ENCODE measurements around the gene PARD3B. TPM values are rescaled to one million over a fixed set of nuclear protein-coding genes. Genes with fewer than 3 reads are reported as not detected.
"Not testable (repeated sequence)": the region's sequence is repeated elsewhere in the genome, so short reads cannot be mapped to it uniquely, and the experiment has no call there.

Gene PARD3B
- total RNA-seq, 1 experiment from 2014 or later: 7.6 TPM

DNA sequence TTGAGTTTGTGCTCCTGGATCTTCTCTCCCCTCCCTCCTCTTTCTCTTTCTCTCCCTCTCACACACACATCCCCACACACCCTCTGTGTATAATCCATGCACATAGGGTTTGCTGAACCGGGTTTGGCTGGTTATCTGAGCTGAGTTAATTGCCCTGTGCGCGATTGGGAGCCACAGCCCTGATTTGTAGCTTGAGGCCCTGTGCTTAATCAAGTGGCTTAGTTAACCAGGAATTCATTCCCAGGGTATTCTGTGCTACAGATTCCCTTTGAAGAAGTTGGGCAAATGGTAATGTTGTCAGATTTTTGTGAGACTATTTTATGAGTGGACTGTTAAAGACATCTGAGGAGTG is 6.2 kb downstream of the PARD3B start:
- H3K4me2 ChIP-seq: no peak overlapping the region
- CTCF ChIA-PET: no interaction called here
- POLR2A ChIA-PET (ENCODE audit: unreplicated experiment): no interaction called here

DNA sequence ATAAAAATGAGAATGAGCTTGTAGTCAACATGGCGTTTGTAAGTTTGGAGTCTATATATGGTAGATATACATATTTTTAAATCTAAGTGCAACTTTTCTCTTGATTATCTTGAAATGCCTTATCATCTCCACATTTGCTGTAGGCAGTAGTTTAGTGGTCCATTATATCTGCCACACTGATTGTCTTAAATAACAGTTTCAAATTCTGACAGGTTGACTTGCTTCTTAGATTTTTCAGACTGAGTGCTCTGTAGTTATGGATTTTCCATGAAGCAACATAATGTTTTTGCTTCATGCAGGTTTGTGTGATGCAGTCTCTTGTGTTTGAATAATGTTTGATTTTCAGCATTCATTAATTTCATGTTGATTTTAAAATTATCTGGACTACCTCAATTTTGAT is 12.3 kb downstream of the PARD3B start:
- Histone ChIP-seq H3K9me2 (ENCODE audit: insufficient read depth) (no peaks in the 10 kb centered on the region), H4K20me1 (ENCODE audit: insufficient read depth) (no peaks in the 10 kb centered on the region), H3K4me3 (no peak overlapping the region), H3K36me3 (ENCODE audit: low read depth) (no peaks in the 10 kb centered on the region), H3K27me3 (ENCODE audit: insufficient read depth, low read depth) (no peaks in the 10 kb centered on the region), H3K9me3 (ENCODE audit: insufficient read depth, low read depth) (peaks cover 9% of the 10 kb centered on the region), H3K4me1 (replicated peaks; ENCODE audit: insufficient read depth) (no peaks in the 10 kb centered on the region), H3K4me2 (no peak overlapping the region), H2AFZ (no peak overlapping the region), H3K27ac (no peak overlapping the region), H3F3A (ENCODE audit: insufficient read depth, low read depth) (no peaks in the 10 kb centered on the region), H3K79me2 (ENCODE audit: low read depth) (no peaks in the 10 kb centered on the region)
- ChIA-PET POLR2A (ENCODE audit: unreplicated experiment) (no interaction called here), CTCF (no interaction called here)
- no TSS peak for BruUV-seq (replicated peaks)
- intact Hi-C loops (cut with micrococcal nuclease; ENCODE audit: unreplicated experiment): no loop called here
- no peak for DNase-seq
- TF ChIP-seq, protein P1, sequence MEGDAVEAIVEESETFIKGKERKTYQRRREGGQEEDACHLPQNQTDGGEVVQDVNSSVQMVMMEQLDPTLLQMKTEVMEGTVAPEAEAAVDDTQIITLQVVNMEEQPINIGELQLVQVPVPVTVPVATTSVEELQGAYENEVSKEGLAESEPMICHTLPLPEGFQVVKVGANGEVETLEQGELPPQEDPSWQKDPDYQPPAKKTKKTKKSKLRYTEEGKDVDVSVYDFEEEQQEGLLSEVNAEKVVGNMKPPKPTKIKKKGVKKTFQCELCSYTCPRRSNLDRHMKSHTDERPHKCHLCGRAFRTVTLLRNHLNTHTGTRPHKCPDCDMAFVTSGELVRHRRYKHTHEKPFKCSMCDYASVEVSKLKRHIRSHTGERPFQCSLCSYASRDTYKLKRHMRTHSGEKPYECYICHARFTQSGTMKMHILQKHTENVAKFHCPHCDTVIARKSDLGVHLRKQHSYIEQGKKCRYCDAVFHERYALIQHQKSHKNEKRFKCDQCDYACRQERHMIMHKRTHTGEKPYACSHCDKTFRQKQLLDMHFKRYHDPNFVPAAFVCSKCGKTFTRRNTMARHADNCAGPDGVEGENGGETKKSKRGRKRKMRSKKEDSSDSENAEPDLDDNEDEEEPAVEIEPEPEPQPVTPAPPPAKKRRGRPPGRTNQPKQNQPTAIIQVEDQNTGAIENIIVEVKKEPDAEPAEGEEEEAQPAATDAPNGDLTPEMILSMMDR (conservative IDR thresholded peaks at IDR 0.05): no peak
- TF ChIP-seq EZH2 (IDR thresholded peaks at IDR 0.05; ENCODE audit: low read depth): no peak

More for the DNA sequence above, 6.2 kb downstream of the PARD3B start:
- DNase-seq: no peak
- BruUV-seq (replicated peaks): no TSS peak
- H3K4me1 ChIP-seq (replicated peaks; ENCODE audit: insufficient read depth): peaks cover 11% of the 10 kb centered on the region
- H4K20me1 ChIP-seq (ENCODE audit: insufficient read depth): no peaks in the 10 kb centered on the region
- intact Hi-C loops (cut with micrococcal nuclease; ENCODE audit: unreplicated experiment): no loop called here
- no peaks in the 10 kb centered on the region for H3K27me3 ChIP-seq (ENCODE audit: insufficient read depth, low read depth)
- H3K9me3 ChIP-seq (ENCODE audit: insufficient read depth, low read depth): no peaks in the 10 kb centered on the region; the same call in 1 of the 2 replicates
- no peak overlapping the region for H3K4me3 ChIP-seq
- H3K36me3 ChIP-seq (ENCODE audit: low read depth): no peaks in the 10 kb centered on the region
- H3K9me2 ChIP-seq (ENCODE audit: insufficient read depth): no peaks in the 10 kb centered on the region
- H3K27ac ChIP-seq: no peak overlapping the region
- peaks cover 17% of the 10 kb centered on the region for H3K79me2 ChIP-seq (ENCODE audit: low read depth)
- TF ChIP-seq, protein P1 (conservative IDR thresholded peaks at IDR 0.05): no peak
- TF ChIP-seq EZH2 (IDR thresholded peaks at IDR 0.05; ENCODE audit: low read depth): no peak
- H3F3A ChIP-seq (ENCODE audit: insufficient read depth, low read depth): 0 out of 2 replicates have a peak, but pooled peaks cover 2% of the 10 kb centered on the region
- H2AFZ ChIP-seq: no peak overlapping the region

DNA sequence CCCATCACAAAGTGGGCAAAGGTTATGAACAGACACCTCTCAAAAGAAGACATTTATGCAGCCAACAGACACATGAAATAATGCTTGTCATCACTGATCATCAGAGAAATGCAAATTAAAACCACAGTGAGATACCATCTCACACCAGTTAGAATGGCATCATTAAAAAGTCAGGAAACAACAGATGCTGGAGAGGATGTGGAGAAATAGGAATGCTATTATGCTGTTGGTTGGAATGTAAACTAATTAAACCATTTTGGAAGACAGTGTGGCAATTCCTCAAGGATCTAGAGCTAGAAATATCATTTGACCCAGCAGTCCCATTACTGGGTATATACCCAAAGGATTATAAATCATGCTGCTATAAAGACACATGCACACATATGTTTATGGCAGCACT is 14.1 kb downstream of the PARD3B start:
- H3K4me3 ChIP-seq; H3K4me2 ChIP-seq; H3F3A ChIP-seq (ENCODE audit: insufficient read depth, low read depth); POLR2A ChIA-PET (ENCODE audit: unreplicated experiment); H2AFZ ChIP-seq; H3K9me3 ChIP-seq (ENCODE audit: insufficient read depth, low read depth); H3K36me3 ChIP-seq (ENCODE audit: low read depth); H3K9me2 ChIP-seq (ENCODE audit: insufficient read depth); intact Hi-C loops (cut with micrococcal nuclease; ENCODE audit: unreplicated experiment); H3K27ac ChIP-seq; H3K4me1 ChIP-seq (replicated peaks; ENCODE audit: insufficient read depth); CTCF ChIA-PET; H4K20me1 ChIP-seq (ENCODE audit: insufficient read depth); H3K79me2 ChIP-seq (ENCODE audit: low read depth); DNase-seq; BruUV-seq (replicated peaks); H3K27me3 ChIP-seq (ENCODE audit: insufficient read depth, low read depth): not testable (repeated sequence)

DNA sequence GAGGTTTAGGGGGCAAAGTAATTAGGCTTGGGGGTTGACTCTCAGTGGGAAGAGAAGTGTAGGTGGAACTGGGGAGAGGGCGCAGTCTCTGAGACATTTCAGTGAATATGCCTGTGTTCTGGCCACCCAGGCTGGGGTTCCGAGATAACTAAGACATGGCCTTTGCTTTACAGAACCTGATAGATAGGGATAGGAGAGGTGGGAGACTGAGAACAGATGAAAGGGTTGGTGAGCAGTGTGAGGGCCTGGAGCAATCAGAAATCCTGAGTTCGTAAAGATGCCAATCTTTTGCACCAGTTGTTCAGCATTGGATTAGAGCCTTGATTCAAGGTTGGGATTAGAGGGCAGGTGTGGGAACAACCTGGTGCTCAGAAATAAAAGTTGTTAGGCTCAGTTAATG is 15.6 kb downstream of the PARD3B start:
- CTCF ChIA-PET: no interaction called here

More for the DNA sequence above, 15.6 kb downstream of the PARD3B start:
- Histone ChIP-seq H3K4me1 (replicated peaks; ENCODE audit: insufficient read depth) (no peaks in the 10 kb centered on the region), H2AFZ (no peak overlapping the region), H3K27ac (no peak overlapping the region), H3K36me3 (ENCODE audit: low read depth) (no peaks in the 10 kb centered on the region), H3K27me3 (ENCODE audit: insufficient read depth, low read depth) (no peaks in the 10 kb centered on the region), H3K9me2 (ENCODE audit: insufficient read depth) (no peaks in the 10 kb centered on the region), H3K9me3 (ENCODE audit: insufficient read depth, low read depth) (peaks cover 9% of the 10 kb centered on the region), H4K20me1 (ENCODE audit: insufficient read depth) (no peaks in the 10 kb centered on the region), H3K4me3 (no peak overlapping the region), H3K79me2 (ENCODE audit: low read depth) (no peaks in the 10 kb centered on the region), H3K4me2 (no peak overlapping the region), H3F3A (ENCODE audit: insufficient read depth, low read depth) (no peaks in the 10 kb centered on the region)
- POLR2A ChIA-PET (ENCODE audit: unreplicated experiment): no interaction called here
- no TSS peak for BruUV-seq (replicated peaks)
- TF ChIP-seq, protein P1 (conservative IDR thresholded peaks at IDR 0.05): no peak
- no peak for TF ChIP-seq EZH2 (IDR thresholded peaks at IDR 0.05; ENCODE audit: low read depth)
- no peak for DNase-seq
- intact Hi-C loops (cut with micrococcal nuclease; ENCODE audit: unreplicated experiment): no loop called here

All from PC-9 (cell line).